ENCODE data around the gene POC1A.

Gene POC1A

DNA sequence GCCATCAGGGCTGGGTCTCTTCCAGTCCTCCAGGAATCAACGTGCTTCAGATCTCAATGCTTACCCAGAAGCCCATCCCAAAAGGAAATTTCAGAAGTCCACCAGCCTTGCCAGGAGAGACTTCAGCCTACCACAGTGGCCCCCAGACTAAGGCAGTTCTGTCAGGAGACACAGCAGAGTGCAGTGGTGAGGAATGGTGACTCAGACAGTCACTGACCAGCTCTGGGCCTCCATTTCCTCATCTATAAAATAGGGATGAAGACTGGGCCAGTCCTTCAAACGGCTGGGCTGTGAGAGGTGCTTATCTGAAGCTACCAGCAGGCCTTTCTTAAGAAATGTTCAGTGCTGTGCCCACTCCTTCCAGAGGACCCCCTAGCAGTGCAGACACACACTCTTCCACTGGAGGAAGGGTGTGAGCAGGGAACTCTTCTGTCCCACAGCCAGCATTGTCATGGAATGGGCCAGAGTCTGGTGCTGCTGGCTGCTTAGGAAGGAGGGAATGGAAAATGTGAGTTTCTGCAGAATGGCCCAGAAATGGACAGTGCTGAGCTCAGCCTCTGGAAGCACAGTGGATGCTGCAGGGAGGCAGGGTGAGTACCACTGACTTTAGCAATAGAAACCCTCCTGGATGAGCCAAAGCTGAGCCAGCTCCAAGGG lies 56.2 kb downstream of the POC1A start:
- no peak for DNase-seq

- no peak for DNase-seq
Observed at GRCh38 chr3:52095990-52096775, 58.0 kb downstream of the POC1A start.

DNA sequence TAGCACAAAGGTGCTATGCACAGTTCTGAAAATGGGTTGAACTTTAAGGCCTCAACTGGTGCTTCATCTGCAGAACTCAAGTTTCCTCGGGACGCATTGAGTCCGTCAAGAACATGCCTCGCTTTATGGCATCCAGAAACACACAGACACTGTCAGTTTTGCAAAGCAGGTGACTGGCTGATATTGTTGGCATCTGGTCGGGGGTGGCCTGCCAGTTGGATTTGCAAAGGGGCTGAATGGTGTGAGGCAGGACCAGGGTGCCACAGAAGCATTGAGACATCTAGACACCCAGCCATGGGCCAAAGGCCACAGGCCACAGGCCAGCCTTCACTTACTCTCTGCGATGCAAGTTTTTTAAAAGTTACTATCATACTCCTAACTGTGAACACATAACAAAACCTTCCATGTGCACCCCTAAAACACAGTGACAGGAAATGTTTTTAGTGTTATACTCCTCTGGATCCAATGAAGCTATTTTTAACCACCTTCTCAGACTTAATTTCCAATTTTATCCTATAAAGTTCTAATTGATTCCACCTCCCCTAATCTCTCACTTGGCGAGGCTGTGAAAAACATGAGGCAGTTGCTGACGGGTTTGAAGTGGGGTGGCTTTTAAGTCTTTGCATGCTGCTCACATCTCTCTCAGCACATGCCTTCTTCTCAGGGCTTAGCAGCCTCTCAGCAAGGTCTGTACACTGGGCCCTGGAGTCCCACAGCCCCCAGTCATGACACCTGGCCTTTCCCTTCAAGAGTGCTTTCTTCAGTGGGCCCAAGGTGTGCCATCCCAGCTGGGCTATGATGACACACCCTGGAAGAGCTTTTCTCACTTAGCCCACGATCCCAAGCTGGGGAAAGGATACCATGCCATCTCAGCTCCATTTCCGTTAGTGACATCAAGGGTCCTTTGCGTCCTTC lies 59.4 kb downstream of the POC1A start:
- no peak for DNase-seq

DNA sequence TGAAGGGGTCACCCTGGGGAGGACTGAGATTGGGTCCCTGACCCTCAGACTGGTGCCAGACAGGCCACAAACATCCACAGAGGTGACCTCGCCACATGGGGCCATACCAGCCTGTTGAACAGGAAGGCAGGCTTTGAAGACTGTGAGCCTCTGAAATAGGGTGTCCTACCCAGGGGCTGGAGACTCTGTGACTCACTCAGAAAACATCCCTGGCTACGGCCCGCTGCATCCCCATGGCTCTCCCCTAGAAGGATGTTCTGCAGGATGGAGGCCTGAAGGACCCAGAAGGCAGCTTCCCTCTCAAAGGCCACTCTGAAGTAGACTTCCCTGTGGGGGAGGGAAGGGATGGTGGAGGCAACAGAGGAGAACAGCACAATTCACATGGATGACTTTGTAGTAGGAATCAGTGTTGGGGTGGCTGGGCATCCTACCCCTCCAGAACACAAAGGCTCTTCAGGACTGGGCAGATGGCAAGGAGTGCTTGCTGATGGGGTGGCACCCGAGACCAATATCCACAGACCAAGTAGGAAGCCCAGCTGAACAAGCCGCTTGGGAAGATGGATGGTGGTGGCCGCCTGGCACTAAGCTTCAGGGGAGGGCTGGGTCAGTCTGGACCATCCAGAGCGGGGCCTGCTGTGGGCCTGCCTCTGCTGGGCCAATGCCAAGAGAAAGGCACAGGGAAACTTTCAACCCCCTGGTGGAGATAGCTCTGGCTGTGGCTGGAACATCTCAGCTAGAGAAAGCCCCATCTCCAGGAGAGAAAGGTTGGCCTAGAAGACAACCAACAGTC lies 60.3 kb downstream of the POC1A start:
- no peak for DNase-seq

- no peak for DNase-seq
Observed at GRCh38 chr3:52092891-52093290, 61.3 kb downstream of the POC1A start.

DNA sequence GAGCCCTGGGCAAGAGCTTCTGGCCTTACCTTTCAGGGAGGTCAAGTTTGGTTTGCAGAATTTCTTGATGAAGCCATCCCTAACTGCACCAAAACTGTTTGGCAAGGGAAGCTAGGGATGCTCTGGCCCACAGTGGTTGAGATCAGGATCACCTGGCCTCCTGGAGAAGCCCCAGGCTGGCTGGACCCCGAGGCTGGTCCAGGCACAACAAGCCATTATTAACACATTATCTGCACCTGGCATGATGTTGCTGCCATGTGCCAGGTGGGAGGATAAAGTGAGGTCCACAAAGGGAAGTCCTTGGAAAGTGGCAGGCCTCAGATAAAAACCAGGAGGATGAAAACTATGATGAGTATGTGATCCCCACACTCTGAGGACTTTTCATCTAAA lies 62.0 kb downstream of the POC1A start:
- DNase-seq, result no peak

DNA sequence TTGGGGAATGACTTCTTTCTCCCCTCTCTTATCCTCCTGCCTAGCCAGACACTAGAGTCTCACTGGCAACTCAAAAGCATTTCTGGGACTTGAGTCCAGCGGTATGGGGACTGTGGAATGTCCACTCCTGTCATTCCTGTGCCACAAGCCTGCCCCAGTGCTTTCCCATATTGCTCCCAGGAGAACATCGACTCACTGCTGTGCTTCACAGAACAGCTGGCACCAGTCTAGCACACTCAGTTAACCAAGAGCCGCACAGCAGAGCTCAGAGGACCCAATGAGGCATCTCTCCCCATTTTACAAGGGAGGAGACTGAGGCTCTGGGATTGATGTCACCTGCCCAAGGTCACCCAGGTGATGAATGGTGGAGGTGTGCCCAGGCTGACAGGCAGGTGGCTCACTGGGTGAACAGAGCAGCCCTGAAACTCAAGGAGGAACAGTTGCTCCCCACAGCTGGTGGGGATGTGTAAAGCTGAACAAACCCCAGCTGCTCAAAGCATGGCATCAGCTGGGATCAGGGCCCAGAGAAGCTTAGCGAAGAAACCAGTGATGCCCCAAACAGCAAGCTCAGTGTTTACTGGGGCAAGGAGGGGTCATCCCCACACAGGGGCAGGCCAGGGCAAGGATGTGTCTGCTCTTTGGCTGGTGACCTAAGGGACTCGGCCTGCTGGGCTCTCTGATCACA lies 62.5 kb downstream of the POC1A start:
- no peak for DNase-seq

GRCh38 chr3:52090933-52091468 lies 63.2 kb downstream of the POC1A start:
- DNase-seq, result no peak

- DNase-seq, result no peak
Observed at GRCh38 chr3:52090131-52090932, 63.9 kb downstream of the POC1A start.

- DNase-seq, result no peak
Observed at GRCh38 chr3:52089691-52090090, 64.5 kb downstream of the POC1A start.

DNA sequence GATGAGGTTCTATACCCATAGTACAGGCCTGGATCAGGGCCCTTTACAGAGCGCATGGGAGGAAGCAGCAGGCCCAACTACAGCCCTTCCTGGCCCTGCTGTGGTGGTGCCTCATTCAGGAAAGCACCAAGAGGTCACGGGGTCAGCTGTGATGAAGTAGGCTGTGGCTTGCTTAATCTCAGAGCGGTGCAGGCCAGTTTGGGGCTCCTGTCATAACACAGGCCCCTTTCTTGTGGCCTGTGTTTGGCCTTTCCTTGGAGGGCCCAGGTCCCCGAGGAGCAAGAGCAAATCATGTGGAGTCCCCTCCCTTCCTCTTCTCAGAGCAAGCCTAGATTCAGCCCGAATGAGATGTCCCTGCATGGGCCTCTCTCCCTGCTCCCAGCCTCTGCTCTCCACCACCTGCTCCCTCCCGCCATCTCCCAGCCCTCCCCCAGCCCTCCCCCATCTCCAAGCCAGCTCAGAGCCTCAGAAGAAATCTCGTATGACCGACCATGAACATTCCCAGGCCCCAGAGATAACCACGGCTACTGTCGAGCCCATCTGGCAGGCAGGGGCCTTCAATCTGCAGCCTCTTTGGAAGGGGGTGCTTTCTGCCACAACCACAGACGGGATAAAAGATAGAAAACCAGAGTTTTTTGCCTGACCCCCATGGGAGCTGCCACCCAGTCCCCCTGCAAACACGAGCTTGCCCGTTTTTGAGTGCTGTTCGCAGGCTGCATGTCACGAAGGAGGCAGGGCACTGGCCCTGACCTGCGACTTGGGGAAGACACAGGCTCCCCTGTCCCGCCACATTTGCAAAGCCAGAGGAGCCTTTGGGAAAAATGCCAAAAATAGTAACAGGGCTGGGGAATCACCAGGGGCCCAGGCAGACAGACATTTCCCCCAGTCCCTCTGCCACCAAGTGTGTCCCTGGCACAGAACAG lies 65.5 kb downstream of the POC1A start:
- no peak for DNase-seq

DNA sequence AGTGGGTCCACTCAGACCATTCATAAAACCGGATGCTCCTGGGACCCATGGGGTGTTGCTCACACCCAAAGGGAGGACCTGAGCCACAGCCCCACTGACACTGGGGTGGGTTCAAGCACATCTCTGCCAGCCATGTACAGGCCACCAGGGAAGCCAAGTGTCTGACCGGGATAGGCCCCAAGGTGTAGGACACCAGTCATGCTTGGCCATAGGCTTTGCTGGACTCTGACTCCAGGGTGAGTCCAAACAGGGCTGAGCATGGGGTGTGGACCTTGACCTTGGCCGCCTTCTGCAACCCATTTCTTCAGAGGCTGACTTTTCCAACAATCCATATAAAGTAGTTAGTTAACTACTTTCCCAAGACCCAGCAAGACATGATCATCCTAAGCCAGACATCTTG lies 66.5 kb downstream of the POC1A start:
- no peak for DNase-seq

DNA sequence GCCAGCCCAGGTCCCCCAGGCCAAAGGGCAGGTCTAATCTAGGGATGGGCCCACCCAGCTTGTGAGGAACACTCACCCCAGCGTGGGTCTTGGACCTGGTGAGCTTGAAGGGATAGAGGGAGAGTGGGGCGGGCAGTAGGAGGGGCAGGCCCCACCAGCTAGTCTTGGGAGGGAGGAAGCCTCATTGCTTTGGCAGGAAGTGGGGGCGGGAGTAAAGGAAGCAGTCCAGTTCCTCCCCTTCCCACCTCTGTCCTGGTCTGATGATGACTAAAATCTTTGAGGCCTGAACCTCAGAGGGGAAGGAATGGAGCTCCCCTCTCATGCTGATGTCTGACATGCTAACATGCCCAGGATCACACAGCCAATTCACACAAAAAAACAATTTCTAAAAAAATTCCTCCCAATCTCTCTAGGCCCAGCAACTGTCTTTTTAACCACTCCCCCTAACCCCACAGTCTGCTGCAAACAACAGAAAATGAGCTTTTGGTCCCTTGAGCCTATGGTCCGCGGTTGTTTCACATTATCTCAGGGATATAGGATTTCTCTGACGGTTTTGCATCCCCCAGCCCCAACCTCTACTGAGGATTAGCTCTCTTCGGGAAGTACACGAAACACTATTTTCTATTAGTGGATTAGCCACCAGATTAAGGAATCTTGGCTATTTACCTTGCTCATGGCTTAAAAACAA lies 67.1 kb downstream of the POC1A start:
- DNase-seq, result no peak

DNA sequence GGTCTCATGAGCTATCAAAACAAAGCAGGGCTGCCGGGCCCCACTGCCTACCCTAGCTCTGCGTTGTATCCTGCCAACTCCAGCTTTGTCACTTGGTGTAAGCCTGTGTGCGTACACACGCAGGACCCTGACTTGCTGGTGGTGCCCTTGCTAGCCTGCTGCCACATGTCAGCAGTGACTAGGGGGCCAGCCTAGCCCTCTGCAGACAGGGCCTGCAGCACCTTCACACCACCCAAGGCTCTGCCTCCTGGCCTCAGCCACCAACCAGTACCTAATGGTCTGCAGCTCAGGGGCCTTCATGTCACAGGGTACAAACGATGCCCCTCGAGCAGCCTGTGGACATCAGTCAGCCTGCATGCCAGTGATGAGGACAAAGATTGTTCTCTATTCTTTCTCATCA lies 67.8 kb downstream of the POC1A start:
- no peak for DNase-seq

- DNase-seq, result no peak
Observed at GRCh38 chr3:52085681-52086282, 68.4 kb downstream of the POC1A start.

DNA sequence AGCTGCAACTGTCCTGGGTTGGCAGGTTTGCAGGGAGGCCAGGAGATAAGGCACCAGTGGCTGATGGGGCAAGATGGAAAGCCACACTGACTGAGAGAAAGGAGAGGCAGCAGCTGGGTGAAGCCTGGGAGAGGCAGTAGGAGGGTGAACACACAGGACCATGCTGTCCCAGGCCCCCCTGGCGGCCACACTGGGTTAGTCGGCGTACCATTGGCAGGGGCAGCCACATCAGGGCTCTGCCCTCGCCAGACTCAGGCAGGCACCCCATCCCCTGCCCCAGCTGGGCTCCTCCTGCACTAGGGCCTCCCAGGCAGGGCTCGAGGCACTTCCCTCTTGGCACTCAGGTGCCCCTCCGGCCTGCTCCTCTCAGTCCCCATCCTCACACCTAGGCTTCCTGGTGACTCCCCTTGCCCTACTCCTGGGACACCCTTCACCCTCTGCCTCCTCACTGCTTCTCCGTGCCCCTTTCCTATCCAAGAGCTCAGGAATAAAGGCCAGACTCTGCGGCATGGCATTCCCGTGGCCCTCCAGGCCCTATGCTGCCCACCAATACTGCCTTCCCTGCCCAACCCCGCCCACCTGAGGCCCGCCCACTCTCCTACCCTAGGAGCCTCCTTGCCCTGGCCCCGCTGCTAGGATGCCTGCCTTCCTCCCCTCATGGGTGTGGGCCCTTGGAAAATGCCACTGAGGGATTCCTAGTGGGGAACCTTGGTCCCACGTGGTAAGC lies 69.1 kb downstream of the POC1A start:
- no peak for DNase-seq

DNA sequence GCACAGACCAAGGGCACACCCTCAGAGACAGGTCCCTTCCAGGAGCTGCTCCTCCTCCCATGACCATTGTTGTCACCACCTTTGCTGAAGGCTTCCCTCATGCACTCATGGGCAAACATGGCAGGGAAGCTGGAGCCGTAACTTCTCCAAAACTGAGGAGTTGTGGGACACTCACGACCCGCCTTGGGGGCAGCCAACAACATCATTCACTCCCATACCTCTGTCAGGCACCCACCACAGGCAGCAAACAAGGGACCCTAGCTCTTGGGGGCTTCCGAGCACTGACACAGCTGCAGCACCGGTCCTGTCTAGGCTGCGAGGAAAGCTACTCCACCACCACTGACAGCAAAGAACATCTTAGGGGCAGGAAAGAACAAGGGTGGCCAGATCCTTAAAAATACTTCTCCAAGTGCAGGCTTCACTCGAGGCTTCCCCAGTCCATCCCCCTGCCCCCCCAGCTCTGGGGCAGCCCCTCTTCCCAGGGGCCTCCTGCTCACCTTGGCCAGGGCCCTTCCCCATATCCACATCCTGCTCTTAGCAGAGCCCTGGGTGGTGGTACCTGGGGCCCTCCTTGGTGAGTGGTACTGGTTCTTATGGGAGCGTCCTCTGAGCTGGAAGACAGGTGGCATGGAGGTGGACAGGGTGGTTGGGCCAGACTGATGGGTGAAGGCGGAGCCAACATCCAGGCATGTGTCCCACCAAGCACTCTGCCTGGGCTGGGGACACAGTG lies 69.8 kb downstream of the POC1A start:
- DNase-seq, result no peak
